ENCODE data around the gene FBXL14. TPM values are rescaled to one million over a fixed set of nuclear protein-coding genes. Genes with fewer than 3 reads are reported as not detected.
A peak's percentile ranks its signal among the peaks of the same experiment; 100 is the strongest.
"Not testable (repeated sequence)": the region's sequence is repeated elsewhere in the genome, so short reads cannot be mapped to it uniquely, and the experiment has no call there.

The FBXL14 gene
- total and polyA plus RNA-seq, 9 of the 15 experiments (the other 6 are each of a cell fraction or from before 2014, with no cell fraction given) = 0.13 to 9.8 (median 3.3) TPM

- H3K27me3 ChIP-seq (ENCODE audit: control insufficient read depth in 2 of 2, insufficient read depth in 2 of 2, low read length in 2 of 2); ATAC-seq; H3K9me1 ChIP-seq (ENCODE audit: control insufficient read depth, insufficient read depth, low read length); H3K9ac ChIP-seq (ENCODE audit: insufficient read depth in 1 of 2, low read depth in 2 of 2, low read length in 2 of 2); H3K4me3 ChIP-seq; FAIRE-seq; H4K20me1 ChIP-seq (replicated peaks; ENCODE audit: control insufficient read depth, insufficient read depth, low read length); H2AFZ ChIP-seq (ENCODE audit: low read depth, low read length); H3K36me3 ChIP-seq (ENCODE audit: control insufficient read depth, insufficient read depth, low read length); in situ Hi-C loops (cut with MboI); H3K9me3 ChIP-seq (replicated peaks; ENCODE audit: control insufficient read depth, insufficient read depth, low read depth, low read length); H3K79me2 ChIP-seq (ENCODE audit: control insufficient read depth, insufficient read depth, low read length); CTCF ChIA-PET (ENCODE audit: low intra/inter-chr PET ratio); BruUV-seq (replicated peaks); TF ChIP-seq JUND (tag; IDR thresholded peaks at IDR 0.05; ENCODE audit: borderline replicate concordance, low read depth, low read length): not testable (repeated sequence)
- DNase-seq (ENCODE audit: extremely low read depth in 1 of 4, low spot score in 3 of 4) = peak in 1 of 4 experiments; percentile 27
- H3K4me2 ChIP-seq (ENCODE audit: insufficient read depth, low read length) = peak overlapping the region; percentile 92; the same call in 1 of the 2 replicates
- peaks cover 30 to 32% of the 10 kb centered on the region in 2 experiments; a peak in 4 of 5 replicates for H3K4me1 ChIP-seq (replicated peaks in 1 of 2; ENCODE audit: control insufficient read depth in 2 of 2, insufficient read depth in 2 of 2, low read length in 2 of 2)
- intact Hi-C loops (cut with micrococcal nuclease) = loop anchor here (10.0 kb wide), 1 partner anchor 1028 kb away; no protein-coding TSS in a partner anchor
- TF ChIP-seq JUND (IDR thresholded peaks at IDR 0.05; ENCODE audit: borderline replicate concordance, low read depth, low read length) = peak; percentile 5; the same call in 1 of the 2 replicates
- TF ChIP-seq FOSL1 (tag; conservative IDR thresholded peaks at IDR 0.05) = 0 out of 2 replicates have a peak, but pooled peaks have one; percentile 20
- TF ChIP-seq, protein P1, sequence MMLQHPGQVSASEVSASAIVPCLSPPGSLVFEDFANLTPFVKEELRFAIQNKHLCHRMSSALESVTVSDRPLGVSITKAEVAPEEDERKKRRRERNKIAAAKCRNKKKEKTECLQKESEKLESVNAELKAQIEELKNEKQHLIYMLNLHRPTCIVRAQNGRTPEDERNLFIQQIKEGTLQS (IDR thresholded peaks at IDR 0.05) = peak; percentile 45; the same call in 1 of the 2 replicates
- TF ChIP-seq, protein P1 (CRISPR knock-in tag; conservative IDR thresholded peaks at IDR 0.05) = not testable (repeated sequence)
- H3K27ac ChIP-seq (ENCODE audit: extremely low read depth, low read depth, low read length) = peak overlapping the region; percentile 13; the same call in 1 of the 3 replicates
- 26% methylated on average over 9 of the region's 9 CpGs for WGBS (ENCODE audit: insufficient coverage, low coverage, missing lambda C conversion rate)
- POLR2A ChIA-PET = interaction anchor here (0.7 to 1.4 kb wide), 4 partner anchors 11 to 485 kb away, joined by 3 read pairs; no protein-coding TSS in a partner anchor
Measured at GRCh38 chr12:1602706-1603105, 8.3 kb upstream of the FBXL14 start.
